ENCODE results near the gene SOST.

- TF ChIP-seq ZSCAN5A (tag by site-specific recombination; IDR thresholded peaks at IDR 0.05): no peak
- TF ChIP-seq ZNF639 (tag by site-specific recombination; IDR thresholded peaks at IDR 0.05): no peak
- no peak for TF ChIP-seq REST (tag by site-specific recombination; IDR thresholded peaks at IDR 0.05)
- TF ChIP-seq HOXA7 (CRISPR knock-in tag; IDR thresholded peaks at IDR 0.05; ENCODE audit: borderline replicate concordance): no peak
- TF ChIP-seq, protein P1, sequence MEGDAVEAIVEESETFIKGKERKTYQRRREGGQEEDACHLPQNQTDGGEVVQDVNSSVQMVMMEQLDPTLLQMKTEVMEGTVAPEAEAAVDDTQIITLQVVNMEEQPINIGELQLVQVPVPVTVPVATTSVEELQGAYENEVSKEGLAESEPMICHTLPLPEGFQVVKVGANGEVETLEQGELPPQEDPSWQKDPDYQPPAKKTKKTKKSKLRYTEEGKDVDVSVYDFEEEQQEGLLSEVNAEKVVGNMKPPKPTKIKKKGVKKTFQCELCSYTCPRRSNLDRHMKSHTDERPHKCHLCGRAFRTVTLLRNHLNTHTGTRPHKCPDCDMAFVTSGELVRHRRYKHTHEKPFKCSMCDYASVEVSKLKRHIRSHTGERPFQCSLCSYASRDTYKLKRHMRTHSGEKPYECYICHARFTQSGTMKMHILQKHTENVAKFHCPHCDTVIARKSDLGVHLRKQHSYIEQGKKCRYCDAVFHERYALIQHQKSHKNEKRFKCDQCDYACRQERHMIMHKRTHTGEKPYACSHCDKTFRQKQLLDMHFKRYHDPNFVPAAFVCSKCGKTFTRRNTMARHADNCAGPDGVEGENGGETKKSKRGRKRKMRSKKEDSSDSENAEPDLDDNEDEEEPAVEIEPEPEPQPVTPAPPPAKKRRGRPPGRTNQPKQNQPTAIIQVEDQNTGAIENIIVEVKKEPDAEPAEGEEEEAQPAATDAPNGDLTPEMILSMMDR (tag by site-specific recombination; IDR thresholded peaks at IDR 0.05): no peak
- no peak for TF ChIP-seq ZNF548 (tag by site-specific recombination; IDR thresholded peaks at IDR 0.05)
- no peak for TF ChIP-seq ZNF274 (IDR thresholded peaks at IDR 0.05; ENCODE audit: low read length)
- TF ChIP-seq ZNF274 (tag by site-specific recombination; IDR thresholded peaks at IDR 0.05; ENCODE audit: borderline replicate concordance): no peak
- TF ChIP-seq ZBTB1 (tag by site-specific recombination; IDR thresholded peaks at IDR 0.05): no peak
- TF ChIP-seq ZNF629 (tag by site-specific recombination; IDR thresholded peaks at IDR 0.05): no peak
- no peak for TF ChIP-seq PRDM10 (tag by site-specific recombination; IDR thresholded peaks at IDR 0.05)
- no peak for TF ChIP-seq ZNF449 (tag by site-specific recombination; IDR thresholded peaks at IDR 0.05)
- TF ChIP-seq ZNF239 (tag by site-specific recombination; IDR thresholded peaks at IDR 0.05): no peak
- no peak for TF ChIP-seq ZNF292 (tag by site-specific recombination; IDR thresholded peaks at IDR 0.05; ENCODE audit: borderline replicate concordance, low read depth)
- TF ChIP-seq ZNF416 (tag by site-specific recombination; IDR thresholded peaks at IDR 0.05): no peak
These were observed 13.1 kb downstream of the SOST start for GRCh38 chr17:43745541-43745940.
